AG09319 (cell line): Measurements from ENCODE around the gene ZNF181.

ENCODE experiments used
- DNase-seq: peaks from one replicate; pipeline ENCODE4 v3.0.0-alpha.2; 2010; ENCODE audit warnings: low read depth; ENCODE audit errors: extremely low read depth
- TF ChIP-seq, protein P1 (sequence below): IDR thresholded peaks from 2 replicates; pipeline ENCODE4 v1.5.1; 2011; ENCODE audit warnings: low read depth, mild to moderate bottlenecking, inconsistent platforms, low read length, moderate library complexity

Gene ZNF181

GRCh38 chr19:34711890-34712289, 22.2 kb upstream of the ZNF181 start:
- no peak for DNase-seq
- TF ChIP-seq, protein P1, sequence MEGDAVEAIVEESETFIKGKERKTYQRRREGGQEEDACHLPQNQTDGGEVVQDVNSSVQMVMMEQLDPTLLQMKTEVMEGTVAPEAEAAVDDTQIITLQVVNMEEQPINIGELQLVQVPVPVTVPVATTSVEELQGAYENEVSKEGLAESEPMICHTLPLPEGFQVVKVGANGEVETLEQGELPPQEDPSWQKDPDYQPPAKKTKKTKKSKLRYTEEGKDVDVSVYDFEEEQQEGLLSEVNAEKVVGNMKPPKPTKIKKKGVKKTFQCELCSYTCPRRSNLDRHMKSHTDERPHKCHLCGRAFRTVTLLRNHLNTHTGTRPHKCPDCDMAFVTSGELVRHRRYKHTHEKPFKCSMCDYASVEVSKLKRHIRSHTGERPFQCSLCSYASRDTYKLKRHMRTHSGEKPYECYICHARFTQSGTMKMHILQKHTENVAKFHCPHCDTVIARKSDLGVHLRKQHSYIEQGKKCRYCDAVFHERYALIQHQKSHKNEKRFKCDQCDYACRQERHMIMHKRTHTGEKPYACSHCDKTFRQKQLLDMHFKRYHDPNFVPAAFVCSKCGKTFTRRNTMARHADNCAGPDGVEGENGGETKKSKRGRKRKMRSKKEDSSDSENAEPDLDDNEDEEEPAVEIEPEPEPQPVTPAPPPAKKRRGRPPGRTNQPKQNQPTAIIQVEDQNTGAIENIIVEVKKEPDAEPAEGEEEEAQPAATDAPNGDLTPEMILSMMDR, result no peak

GRCh38 chr19:34712395-34713261, 21.4 kb upstream of the ZNF181 start:
- TF ChIP-seq, protein P1, result peak; percentile 46
- peak; percentile 49 for DNase-seq

DNA sequence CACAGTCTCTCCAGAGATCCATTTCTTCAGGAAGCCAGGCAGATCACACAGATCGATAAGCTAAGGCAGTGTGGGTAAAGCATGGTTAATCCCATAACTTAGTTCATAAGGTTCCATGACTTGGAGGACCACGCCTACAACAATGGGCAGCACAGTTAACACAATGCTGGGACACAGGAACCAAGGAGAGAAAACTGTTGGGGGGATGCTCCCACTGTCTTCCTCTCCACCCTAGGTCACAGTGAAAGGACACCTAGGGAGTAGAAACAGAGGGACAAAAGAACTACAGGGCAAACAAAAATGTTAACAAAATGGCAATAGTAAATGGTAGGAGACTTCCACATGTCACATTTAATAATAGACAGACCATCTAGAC, 20.8 kb upstream of the ZNF181 start:
- DNase-seq, result no peak
- TF ChIP-seq, protein P1, result no peak

- no peak for DNase-seq
- TF ChIP-seq, protein P1, result no peak
These were observed 18.7 kb upstream of the ZNF181 start for GRCh38 chr19:34715357-34715756.

GRCh38 chr19:34722353-34722752, 11.7 kb upstream of the ZNF181 start:
- TF ChIP-seq, protein P1, result no peak
- no peak for DNase-seq

GRCh38 chr19:34725400-34725799, 8.6 kb upstream of the ZNF181 start:
- no peak for DNase-seq
- TF ChIP-seq, protein P1, result no peak

DNA sequence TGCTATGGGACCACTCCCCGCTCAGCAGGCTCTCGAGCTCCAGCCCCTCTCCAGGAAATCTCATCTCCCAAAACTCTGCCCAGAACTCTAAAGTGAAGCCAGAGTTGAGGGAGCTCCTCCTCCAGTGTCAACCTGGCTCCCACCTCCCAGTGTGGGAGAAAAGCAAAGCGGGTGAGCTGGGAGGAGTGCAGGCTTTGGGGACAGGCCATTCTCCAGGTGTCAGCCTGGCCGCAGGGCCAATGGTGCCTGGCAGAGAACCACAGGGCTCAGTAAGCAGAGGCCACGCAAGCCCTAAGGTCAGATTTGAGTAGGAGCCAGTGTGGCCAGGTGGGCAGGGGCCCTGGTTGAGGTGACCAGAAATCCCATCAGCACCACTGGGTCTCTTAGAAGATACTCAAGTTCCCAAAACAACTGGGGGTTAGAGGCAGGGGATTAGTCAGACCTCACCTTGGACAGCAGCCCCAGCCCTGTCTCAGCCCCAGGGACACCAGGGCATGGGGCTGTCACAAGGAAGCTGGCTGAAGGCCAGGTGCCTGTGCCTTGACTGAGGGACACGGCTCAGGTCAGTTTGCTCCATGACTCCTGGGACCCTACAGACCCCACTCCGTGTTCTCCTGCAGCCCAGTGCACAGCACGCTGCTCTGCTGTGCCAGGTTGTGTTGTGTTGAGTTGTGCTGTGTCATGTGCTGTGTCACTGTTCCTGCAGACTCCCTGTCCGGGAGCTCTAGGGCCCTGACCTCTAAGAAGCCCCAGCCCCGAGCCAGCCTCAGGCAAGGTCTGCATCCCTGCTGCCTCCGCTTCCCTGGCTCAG, 2.8 kb upstream of the ZNF181 start:
- TF ChIP-seq, protein P1, result no peak
- no peak for DNase-seq
